ENCODE results near the gene POU2F1.

- no peak for TF ChIP-seq CTCF (conservative IDR thresholded peaks at IDR 0.05)
- no peak for TF ChIP-seq EZH2 (IDR thresholded peaks at IDR 0.05; ENCODE audit: low read depth)
Observed at GRCh38 chr1:167317463-167317862, 96.8 kb downstream of the POU2F1 start.
